Progenitor cell of endocrine pancreas (in vitro differentiated cells): ENCODE measurements around the gene ATP6V1F. TPM values are rescaled to one million over a fixed set of nuclear protein-coding genes. Genes with fewer than 3 reads are reported as not detected.

Experiments used
- DNase-seq: peaks from one replicate; pipeline ENCODE4 v3.0.0; 2021; ENCODE audit warnings: low spot score; ENCODE audit not compliant: unreplicated experiment
- H3K27ac Mint-ChIP-seq: 2 replicates; pipeline ENCODE4 v1.8.0; 2021; ENCODE audit warnings: mild to moderate bottlenecking, moderate library complexity, mixed read lengths
- H3K27me3 Mint-ChIP-seq: 2 replicates; pipeline ENCODE4 v1.8.0; 2021; ENCODE audit warnings: mixed read lengths
- H3K36me3 Mint-ChIP-seq: 2 replicates; pipeline ENCODE4 v1.8.0; 2022; ENCODE audit warnings: mixed read lengths; ENCODE audit not compliant: insufficient read depth
- H3K4me1 Mint-ChIP-seq: 2 replicates; pipeline ENCODE4 v1.8.0; 2021; ENCODE audit warnings: low read depth, mixed read lengths
- H3K4me3 Mint-ChIP-seq: 2 replicates; pipeline ENCODE4 v1.8.0; 2021; ENCODE audit warnings: low read depth, mild to moderate bottlenecking, moderate library complexity, mixed read lengths
- H3K9me3 Mint-ChIP-seq: 2 replicates; pipeline ENCODE4 v1.8.0; 2021; ENCODE audit warnings: low read depth, mixed read lengths
- CTCF ChIP-seq: fragments of 200-600 bp; sonication (generic); IDR thresholded peaks from one replicate; pipeline ENCODE4 v1.5.0; 2021; ENCODE audit warnings: antibody characterized with exemption, mild to moderate bottlenecking; ENCODE audit not compliant: unreplicated experiment
- total RNA-seq: library from RNA; stranded (reverse); gene quantifications from 2 replicates; pipeline ENCODE4 v1.2.1, GENCODE V29; 2021

Gene ATP6V1F
- total RNA-seq, 1 donor from 2014 or later = 119 TPM

GRCh38 chr7:128863433-128863989 is 855 bp downstream of the ATP6V1F start:
- peaks cover 20% of the 10 kb centered on the region for H3K36me3 Mint-ChIP-seq
- H3K27me3 Mint-ChIP-seq = peaks cover 18% of the 10 kb centered on the region
- TF ChIP-seq CTCF = peak; percentile 68
- DNase-seq = peak; percentile 45
- peak overlapping the region; percentile 97 for H3K27ac Mint-ChIP-seq
- no peaks in the 10 kb centered on the region for H3K9me3 Mint-ChIP-seq
- peaks cover 16% of the 10 kb centered on the region for H3K4me1 Mint-ChIP-seq
- peak overlapping the region; percentile 99 for H3K4me3 Mint-ChIP-seq

- Mint-ChIP-seq H3K4me3 (no peak overlapping the region), H3K4me1 (peaks cover 20% of the 10 kb centered on the region), H3K27me3 (peaks cover 25% of the 10 kb centered on the region), H3K36me3 (peaks cover 20% of the 10 kb centered on the region), H3K27ac (no peak overlapping the region), H3K9me3 (no peaks in the 10 kb centered on the region)
- TF ChIP-seq CTCF = no peak
- DNase-seq = no peak
Measured at GRCh38 chr7:128865303-128865702, 2.6 kb downstream of the ATP6V1F start.

DNA sequence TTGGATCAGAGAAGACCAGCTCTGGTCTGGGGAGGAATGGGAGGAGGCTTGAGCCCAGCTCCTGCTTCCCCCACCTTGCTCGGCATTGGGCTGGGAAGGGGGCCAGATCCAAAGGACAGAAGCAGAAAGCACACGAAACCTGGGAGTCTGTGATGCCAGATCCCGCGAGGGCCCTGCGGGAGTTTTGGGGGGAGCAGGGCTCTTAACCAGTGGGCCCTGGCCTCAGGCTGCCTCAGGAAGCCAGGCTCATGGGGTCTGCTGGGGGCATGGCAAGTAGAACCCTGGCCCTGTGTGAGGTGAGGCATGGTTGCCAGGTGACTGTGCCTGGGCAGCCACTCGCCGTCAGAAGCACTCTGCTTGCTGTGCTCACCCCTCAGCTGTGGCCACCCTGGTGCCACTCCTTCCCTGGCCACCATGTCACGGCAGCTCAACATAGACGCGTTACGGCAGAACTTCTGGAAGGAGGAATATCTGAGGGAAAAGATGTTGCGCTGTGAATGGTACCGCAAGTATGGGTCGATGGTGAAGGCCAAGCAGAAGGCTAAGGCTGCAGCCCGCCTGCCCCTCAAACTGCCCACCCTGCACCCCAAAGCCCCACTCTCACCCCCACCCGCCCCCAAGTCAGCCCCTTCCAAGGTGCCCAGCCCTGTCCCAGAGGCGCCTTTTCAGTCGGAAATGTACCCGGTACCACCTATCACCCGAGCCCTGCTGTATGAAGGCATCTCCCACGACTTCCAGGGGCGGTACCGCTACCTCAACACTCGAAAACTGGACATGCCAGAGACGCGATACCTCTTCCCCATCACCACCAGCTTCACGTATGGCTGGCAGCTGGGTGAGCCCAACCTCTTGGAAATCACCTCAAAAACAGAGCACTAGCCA is 3.6 kb downstream of the ATP6V1F start:
- peaks cover 21% of the 10 kb centered on the region for H3K4me1 Mint-ChIP-seq
- H3K4me3 Mint-ChIP-seq = no peak overlapping the region
- peaks cover 20% of the 10 kb centered on the region for H3K36me3 Mint-ChIP-seq

GRCh38 chr7:128867241-128867640 is 4.6 kb downstream of the ATP6V1F start:
- Mint-ChIP-seq H3K27ac (no peak overlapping the region), H3K27me3 (peaks cover 45% of the 10 kb centered on the region), H3K36me3 (peaks cover 20% of the 10 kb centered on the region), H3K9me3 (no peaks in the 10 kb centered on the region), H3K4me3 (no peak overlapping the region), H3K4me1 (peaks cover 21% of the 10 kb centered on the region)
- no peak for DNase-seq
- TF ChIP-seq CTCF = no peak

More for the DNA sequence above, 3.6 kb downstream of the ATP6V1F start:
- TF ChIP-seq CTCF = no peak
- no peak for DNase-seq
- Mint-ChIP-seq H3K27ac (no peak overlapping the region), H3K27me3 (peaks cover 34% of the 10 kb centered on the region), H3K9me3 (no peaks in the 10 kb centered on the region)

GRCh38 chr7:128867842-128868623 is 5.4 kb downstream of the ATP6V1F start:
- no peaks in the 10 kb centered on the region for H3K9me3 Mint-ChIP-seq
- no peak for DNase-seq
- no peak overlapping the region for H3K27ac Mint-ChIP-seq
- H3K4me1 Mint-ChIP-seq = peaks cover 19% of the 10 kb centered on the region
- peaks cover 46% of the 10 kb centered on the region for H3K27me3 Mint-ChIP-seq
- H3K4me3 Mint-ChIP-seq = peak overlapping the region; percentile 50
- no peak for TF ChIP-seq CTCF
- H3K36me3 Mint-ChIP-seq = peaks cover 20% of the 10 kb centered on the region
